ENCODE results near the gene CREG1.

GRCh38 chr1:167499106-167499505 lies 54.5 kb downstream of the CREG1 start:
- TF ChIP-seq CTCF (conservative IDR thresholded peaks at IDR 0.05; ENCODE audit: low read depth in 2 of 2) (no peak), EZH2 (IDR thresholded peaks at IDR 0.05; ENCODE audit: low read depth, unreplicated experiment) (no peak), JUNB (IDR thresholded peaks at IDR 0.05; ENCODE audit: unreplicated experiment) (no peak), REST (IDR thresholded peaks at IDR 0.05; ENCODE audit: unreplicated experiment) (no peak), POLR2AphosphoS5 (IDR thresholded peaks at IDR 0.05; ENCODE audit: low read depth) (no peak), CREB1 (CRISPR knock-in tag; IDR thresholded peaks at IDR 0.05; ENCODE audit: low read depth) (no peak), EZH2phosphoT487 (IDR thresholded peaks at IDR 0.05; ENCODE audit: unreplicated experiment) (no peak), NANOG (IDR thresholded peaks at IDR 0.05; ENCODE audit: borderline replicate concordance) (no peak), ZNF114 (CRISPR knock-in tag; IDR thresholded peaks at IDR 0.05) (no peak), STAT1 (IDR thresholded peaks at IDR 0.05; ENCODE audit: unreplicated experiment) (no peak), ZNF331 (CRISPR knock-in tag; IDR thresholded peaks at IDR 0.05; ENCODE audit: low read depth) (no peak), ZNF462 (CRISPR knock-in tag; IDR thresholded peaks at IDR 0.05) (no peak)
- TF ChIP-seq, protein P1, sequence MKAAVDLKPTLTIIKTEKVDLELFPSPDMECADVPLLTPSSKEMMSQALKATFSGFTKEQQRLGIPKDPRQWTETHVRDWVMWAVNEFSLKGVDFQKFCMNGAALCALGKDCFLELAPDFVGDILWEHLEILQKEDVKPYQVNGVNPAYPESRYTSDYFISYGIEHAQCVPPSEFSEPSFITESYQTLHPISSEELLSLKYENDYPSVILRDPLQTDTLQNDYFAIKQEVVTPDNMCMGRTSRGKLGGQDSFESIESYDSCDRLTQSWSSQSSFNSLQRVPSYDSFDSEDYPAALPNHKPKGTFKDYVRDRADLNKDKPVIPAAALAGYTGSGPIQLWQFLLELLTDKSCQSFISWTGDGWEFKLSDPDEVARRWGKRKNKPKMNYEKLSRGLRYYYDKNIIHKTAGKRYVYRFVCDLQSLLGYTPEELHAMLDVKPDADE (IDR thresholded peaks at IDR 0.05): no peak

Data from GM23338 (cell line).